SK-N-SH (cell line): Measurements from ENCODE around the gene GHDC. TPM values are rescaled to one million over a fixed set of nuclear protein-coding genes. Genes with fewer than 3 reads are reported as not detected.
A peak's percentile ranks its signal among the peaks of the same experiment; 100 is the strongest.

Experiments
- CTCF ChIA-PET: fragments of 300-600, 350-600 bp; formaldehyde crosslinking; extraction: SDS; loops from one replicate; lab custom pipeline; 2021; lab: Yijun Ruan, JAX
- POLR2A ChIA-PET: fragments of 350-600 bp; sonication (Branson Sonifier 250); formaldehyde crosslinking; extraction: SDS; loops from one replicate; lab custom pipeline; 2020; ENCODE audit warnings: antibody characterized with exemption, inconsistent platforms; lab: Yijun Ruan, JAX
- DNase-seq: peaks from one replicate; pipeline ENCODE4 v3.0.0; 2012
- H2AFZ ChIP-seq: fragments of 200-600 bp; sonication (generic); 2 replicates; pipeline ENCODE4 v1.8.1; 2016; ENCODE audit warnings: antibody characterized with exemption, mild to moderate bottlenecking, low read depth
- H3F3A ChIP-seq: fragments of 200-600 bp; sonication (generic); replicated peaks from 2 replicates; pipeline ENCODE3; 2016; ENCODE audit warnings: antibody characterized with exemption, mild to moderate bottlenecking; ENCODE audit not compliant: insufficient read depth
- H3K27ac ChIP-seq, 2 experiments: fragments of 200-500 bp in 1 of 2; fragments of 200-600 bp in 1 of 2; sonication (Bioruptor generic) in 1 of 2; sonication (generic), shearing (Covaris generic) in 1 of 2; 2 replicates each; pipeline versions ENCODE4 v1.5.1 to v1.6.1; 2014 to 2016; ENCODE audit warnings: low read depth in 2 of 2, inconsistent platforms in 1 of 2, low read length in 1 of 2, mild to moderate bottlenecking in 1 of 2, mixed read lengths in 1 of 2
- H3K27me3 ChIP-seq: fragments of 200-600 bp; sonication (generic), shearing (Covaris generic); 2 replicates; pipeline ENCODE4 v1.6.1; 2016; ENCODE audit warnings: mixed run types; ENCODE audit not compliant: insufficient read depth
- H3K36me3 ChIP-seq, 2 experiments: fragments of 200-500 bp in 1 of 2; fragments of 200-600 bp in 1 of 2; sonication (Bioruptor generic) in 1 of 2; sonication (generic) in 1 of 2; replicated peaks in 1 of 2; 2 replicates each; pipeline versions ENCODE3 to v1.5.1; 2014 to 2016; ENCODE audit warnings: low read length in 1 of 2, mild to moderate bottlenecking in 1 of 2; ENCODE audit not compliant: insufficient read depth in 2 of 2, control insufficient read depth in 1 of 2
- H3K4me1 ChIP-seq, 2 experiments: fragments of 200-500 bp in 1 of 2; fragments of 200-600 bp in 1 of 2; sonication (Bioruptor generic) in 1 of 2; sonication (generic), shearing (Covaris generic) in 1 of 2; 2 replicates each; pipeline versions ENCODE4 v1.5.1 to v1.6.1; 2014 to 2016; ENCODE audit warnings: low read depth in 1 of 2, low read length in 1 of 2, mixed run types in 1 of 2; ENCODE audit not compliant: insufficient read depth in 2 of 2, control insufficient read depth in 1 of 2
- H3K4me2 ChIP-seq: fragments of 200-600 bp; sonication (generic), shearing (Covaris generic); 2 replicates; pipeline ENCODE4 v1.6.1; 2017; ENCODE audit warnings: mixed run types
- H3K4me3 ChIP-seq, 2 experiments: fragments of 200-500 bp in 1 of 2; fragments of 200-600 bp in 1 of 2; sonication (Bioruptor generic) in 1 of 2; sonication (generic), shearing (Covaris generic) in 1 of 2; 2 replicates each; pipeline versions ENCODE4 v1.5.1 to v1.8.1; 2014 to 2016; ENCODE audit warnings: low read depth in 2 of 2, inconsistent platforms in 1 of 2, low read length in 1 of 2, mild to moderate bottlenecking in 1 of 2, mixed read lengths in 1 of 2, moderate library complexity in 1 of 2
- H3K79me2 ChIP-seq: fragments of 200-600 bp; sonication (generic); 2 replicates; pipeline ENCODE4 v1.8.1; 2017; ENCODE audit warnings: mild to moderate bottlenecking; ENCODE audit not compliant: insufficient read depth
- H3K9ac ChIP-seq: fragments of 200-600 bp; sonication (generic); 2 replicates; pipeline ENCODE4 v1.6.1; 2017; ENCODE audit warnings: mixed run types
- H3K9me2 ChIP-seq: fragments of 200-600 bp; sonication (generic); 2 replicates; pipeline ENCODE4 v1.6.1; 2017; ENCODE audit warnings: mixed run types
- H3K9me3 ChIP-seq: fragments of 200-600 bp; sonication (generic); 2 replicates; pipeline ENCODE4 v1.6.1; 2017; ENCODE audit warnings: mixed run types, mild to moderate bottlenecking, moderate library complexity
- H4K20me1 ChIP-seq: fragments of 200-600 bp; sonication (generic); 2 replicates; pipeline ENCODE4 v1.6.1; 2017; ENCODE audit warnings: mild to moderate bottlenecking, mixed run types; ENCODE audit not compliant: insufficient read depth
- CHD2 ChIP-seq: fragments of 150-350 bp; IDR thresholded peaks from 2 replicates; pipeline ENCODE4 v1.6.1; 2018; ENCODE audit warnings: low read length; ENCODE audit not compliant: partially characterized antibody
- CTCF ChIP-seq: fragments of 200-600 bp; sonication (generic); IDR thresholded peaks from 2 replicates; pipeline ENCODE4 v1.6.1; 2017; ENCODE audit warnings: antibody characterized with exemption, mild to moderate bottlenecking, moderate library complexity
- ELF1 ChIP-seq: IDR thresholded peaks from 2 replicates; pipeline ENCODE4 v1.4.0; 2012
- EP300 ChIP-seq, 2 experiments: IDR thresholded peaks; 2 replicates each; pipeline versions ENCODE4 v1.4.0 to v1.6.1; 2012; ENCODE audit warnings: borderline replicate concordance in 1 of 2, low read depth in 1 of 2, low read length in 1 of 2
- EZH2phosphoT487 ChIP-seq: fragments of 200-600 bp; sonication (generic); IDR thresholded peaks from 2 replicates; pipeline ENCODE4 v1.6.1; 2017; ENCODE audit warnings: low read depth, mixed run types, mild to moderate bottlenecking, antibody characterized with exemption, moderate library complexity, borderline replicate concordance
- FOXM1 ChIP-seq: IDR thresholded peaks from 2 replicates; pipeline ENCODE4 v1.4.0; 2012; ENCODE audit warnings: low read depth, mild to moderate bottlenecking
- GABPA ChIP-seq: IDR thresholded peaks from 2 replicates; pipeline ENCODE4 v1.4.0; 2012; ENCODE audit warnings: low read depth, mild to moderate bottlenecking
- JUND ChIP-seq: IDR thresholded peaks from 2 replicates; pipeline ENCODE4 v1.4.0; 2012
- MAX ChIP-seq: IDR thresholded peaks from 2 replicates; pipeline ENCODE4 v1.4.0; 2012; ENCODE audit warnings: low read depth
- MXI1 ChIP-seq: IDR thresholded peaks from 2 replicates; pipeline ENCODE4 v1.6.1; 2012; ENCODE audit warnings: mild to moderate bottlenecking, low read depth, low read length, improper control_type of control experiment
- NFIC ChIP-seq: IDR thresholded peaks from 2 replicates; pipeline ENCODE4 v1.4.0; 2012; ENCODE audit warnings: borderline replicate concordance
- NRF1 ChIP-seq: IDR thresholded peaks from 2 replicates; pipeline ENCODE4 v1.6.1; 2012; ENCODE audit warnings: low read depth, mild to moderate bottlenecking, low read length
- POLR2AphosphoS5 ChIP-seq: IDR thresholded peaks from 2 replicates; pipeline ENCODE4 v1.6.1; 2012; ENCODE audit warnings: low read depth, low read length
- RAD21 ChIP-seq: IDR thresholded peaks from 2 replicates; pipeline ENCODE4 v1.6.1; 2012; ENCODE audit warnings: mild to moderate bottlenecking, low read length
- RCOR1 ChIP-seq: fragments of 150-350 bp; IDR thresholded peaks from 2 replicates; pipeline ENCODE4 v1.6.1; 2017; ENCODE audit warnings: antibody characterized with exemption, low read length
- REST ChIP-seq: IDR thresholded peaks from 2 replicates; pipeline ENCODE4 v1.6.1; 2012; ENCODE audit warnings: mild to moderate bottlenecking, low read depth, low read length, moderate library complexity
- SIN3A ChIP-seq: IDR thresholded peaks from 2 replicates; pipeline ENCODE4 v1.6.1; 2012; ENCODE audit warnings: low read depth, mild to moderate bottlenecking, low read length, moderate library complexity, borderline replicate concordance
- SMC3 ChIP-seq: IDR thresholded peaks from 2 replicates; pipeline ENCODE4 v1.6.1; 2012; ENCODE audit warnings: low read depth, low read length, improper control_type of control experiment
- TAF1 ChIP-seq: IDR thresholded peaks from 2 replicates; pipeline ENCODE4 v1.6.1; 2012; ENCODE audit warnings: low read depth, mild to moderate bottlenecking, low read length, moderate library complexity, borderline replicate concordance
- TCF12 ChIP-seq: IDR thresholded peaks from 2 replicates; pipeline ENCODE4 v1.4.0; 2012
- USF1 ChIP-seq: IDR thresholded peaks from 2 replicates; pipeline ENCODE4 v1.4.0; 2012; ENCODE audit warnings: low read depth, borderline replicate concordance
- ZBTB33 ChIP-seq: IDR thresholded peaks from 2 replicates; pipeline ENCODE4 v1.4.0; 2012; ENCODE audit warnings: low read depth, borderline replicate concordance
- WGBS: methylation state at CpG from one replicate; pipeline ENCODE4 v1.1.6; 2017; ENCODE audit warnings: low lambda C conversion rate; 5-methylcytosine and 5-hydroxymethylcytosine counted together
- polyA plus RNA-seq, 3 experiments: library from polyadenylated mRNA; depleted of rRNA; stranded (reverse); fragments of >200 nt; gene quantifications; 2 replicates each; pipeline ENCODE4 v1.2.3, GENCODE V29; 2012

GHDC gene
- polyA plus RNA-seq, 1 of the 3 experiments (the other 2 are of a cell fraction), result 15.8 TPM

GRCh38 chr17:42221886-42222745 lies 27.8 kb upstream of the GHDC start:
- DNase-seq, result peak; percentile 77

More at GRCh38 chr17:42221886-42222745, 27.8 kb upstream of the GHDC start:
- TF ChIP-seq RAD21, result peak; percentile 77
- no peak for TF ChIP-seq TCF12
- no peak for TF ChIP-seq RCOR1
- no peak for TF ChIP-seq USF1
- TF ChIP-seq JUND, result no peak
- TF ChIP-seq TAF1, result no peak
- no peak for TF ChIP-seq SIN3A
- peak; percentile 55 for TF ChIP-seq SMC3
- TF ChIP-seq MXI1, result no peak
- no peak for TF ChIP-seq ELF1
- no peak for TF ChIP-seq POLR2AphosphoS5
- no peak for TF ChIP-seq MAX
- TF ChIP-seq CHD2, result no peak
- TF ChIP-seq NRF1, result no peak
- TF ChIP-seq REST, result no peak
- no peak for TF ChIP-seq EP300 (IDR thresholded peaks at IDR 0.05; ENCODE audit: borderline replicate concordance in 1 of 2, low read depth in 1 of 2, low read length in 1 of 2)
- no peak for TF ChIP-seq EZH2phosphoT487
- no peak for TF ChIP-seq FOXM1
- TF ChIP-seq GABPA, result no peak
- peak; percentile 77 for TF ChIP-seq CTCF
- no peak for TF ChIP-seq NFIC
- no peak for TF ChIP-seq ZBTB33
- POLR2A ChIA-PET, result interaction anchor here (0.6 to 0.9 kb wide), 3 partner anchors 26 to 53 kb away, joined by 3 to 4 read pairs (median 4); partner anchors contain the start of gene GHDC
- H3K9me2 ChIP-seq, result no peaks in the 10 kb centered on the region
- H4K20me1 ChIP-seq, result no peaks in the 10 kb centered on the region
- no peak overlapping the region for H3K4me2 ChIP-seq
- H3K9ac ChIP-seq, result no peak overlapping the region
- no peaks in the 10 kb centered on the region for H3K27me3 ChIP-seq
- H3K9me3 ChIP-seq, result no peaks in the 10 kb centered on the region
- no peak overlapping the region for H3K27ac ChIP-seq
- no peaks in the 10 kb centered on the region for H3F3A ChIP-seq
- H2AFZ ChIP-seq, result no peak overlapping the region
- no peaks in the 10 kb centered on the region for H3K79me2 ChIP-seq
- CTCF ChIA-PET, result interaction anchor here (0.7 to 2.4 kb wide), 44 partner anchors 10 to 459 kb away, joined by 3 to 34 read pairs (median 5); partner anchors contain the start of genes CCR10, GHDC and STAT3
- H3K36me3 ChIP-seq, result peaks cover 5 to 25% of the 10 kb centered on the region in 2 experiments
- no peak overlapping the region; a peak in 1 of 4 replicates for H3K4me3 ChIP-seq
- no peaks in the 10 kb centered on the region for H3K4me1 ChIP-seq
- WGBS, result 49% methylated on average over 3 of the region's 3 CpGs
